Adipocyte (in vitro differentiated cells): ENCODE results near the gene ST7.
A peak's percentile ranks its signal among the peaks of the same experiment; 100 is the strongest.
"Not testable (repeated sequence)": the region's sequence is repeated elsewhere in the genome, so short reads cannot be mapped to it uniquely, and the experiment has no call there.

ENCODE experiments used
- DNase-seq: peaks from one replicate; pipeline ENCODE4 v3.0.0-alpha.2; 2015; ENCODE audit warnings: low read depth
- H3K27me3 ChIP-seq: replicated peaks from 2 replicates; pipeline ENCODE4 v1.7.0; 2013; ENCODE audit warnings: mild to moderate bottlenecking, low read length, moderate library complexity; ENCODE audit not compliant: control insufficient read depth, insufficient read depth
- H3K36me3 ChIP-seq: 2 replicates; pipeline ENCODE4 v1.7.0; 2013; ENCODE audit warnings: low read length, mild to moderate bottlenecking, moderate library complexity; ENCODE audit not compliant: control insufficient read depth, insufficient read depth, severe bottlenecking
- H3K4me1 ChIP-seq: 2 replicates; pipeline ENCODE4 v1.7.0; 2013; ENCODE audit warnings: mild to moderate bottlenecking, low read length, moderate library complexity; ENCODE audit not compliant: control insufficient read depth, insufficient read depth
- H3K4me3 ChIP-seq: 2 replicates; pipeline ENCODE4 v1.7.0; 2013; ENCODE audit warnings: mild to moderate bottlenecking, low read length, moderate library complexity
- H3K9ac ChIP-seq: 2 replicates; pipeline ENCODE4 v1.7.0; 2013; ENCODE audit warnings: mild to moderate bottlenecking, low read length, moderate library complexity
- H3K9me3 ChIP-seq: 2 replicates; pipeline ENCODE4 v1.7.0; 2013; ENCODE audit warnings: mild to moderate bottlenecking, low read length, moderate library complexity; ENCODE audit not compliant: control insufficient read depth

The ST7 gene

DNA sequence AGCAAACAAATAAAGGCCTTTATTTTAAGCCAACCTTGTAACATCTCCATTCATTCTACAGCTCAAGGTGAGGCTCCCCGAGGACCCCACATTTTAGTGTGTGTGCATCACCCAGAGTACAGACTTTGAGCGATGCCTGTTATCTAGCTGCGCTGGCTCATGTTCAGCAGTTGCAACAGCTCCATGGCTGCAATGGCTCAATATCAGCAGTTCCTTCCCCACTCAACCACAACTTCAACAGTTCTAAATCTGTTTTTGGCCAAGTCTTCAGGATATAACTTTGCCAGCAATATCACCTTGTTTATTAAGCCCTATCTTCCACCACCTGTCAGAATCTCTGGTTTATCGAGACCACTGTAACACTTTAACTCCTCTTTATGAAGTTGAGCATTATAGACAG, 273.8 kb downstream of the ST7 start:
- Histone ChIP-seq H3K9me3 (no peaks in the 10 kb centered on the region), H3K9ac (no peak overlapping the region), H3K27me3 (no peaks in the 10 kb centered on the region), H3K36me3 (peaks cover 8% of the 10 kb centered on the region), H3K4me3 (no peak overlapping the region), H3K4me1 (peaks cover 15% of the 10 kb centered on the region)
- no peak for DNase-seq

DNA sequence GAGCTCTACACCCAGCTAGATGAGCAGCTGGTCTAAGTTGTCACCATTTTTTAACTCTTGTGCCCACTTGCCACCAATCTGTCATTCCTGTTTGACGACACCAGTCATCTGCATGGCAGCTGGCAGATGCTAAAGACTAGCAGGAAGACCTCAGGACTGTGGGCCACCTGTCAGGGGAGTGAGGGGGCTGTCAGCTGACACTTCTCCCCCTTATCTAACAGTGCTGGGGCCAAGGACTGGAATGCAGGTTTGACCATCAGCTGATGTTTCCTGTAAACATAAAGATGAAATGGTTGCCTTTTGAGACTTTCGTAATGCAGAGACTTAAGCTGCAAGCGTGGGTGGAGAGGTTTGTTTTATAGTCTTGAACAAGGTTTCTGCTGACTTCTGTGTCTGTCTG, 276.0 kb downstream of the ST7 start:
- Histone ChIP-seq H3K9me3 (no peaks in the 10 kb centered on the region), H3K36me3 (peaks cover 5% of the 10 kb centered on the region), H3K27me3 (no peaks in the 10 kb centered on the region), H3K4me3 (no peak overlapping the region), H3K4me1 (peaks cover 15% of the 10 kb centered on the region), H3K9ac (no peak overlapping the region)
- no peak for DNase-seq

DNA sequence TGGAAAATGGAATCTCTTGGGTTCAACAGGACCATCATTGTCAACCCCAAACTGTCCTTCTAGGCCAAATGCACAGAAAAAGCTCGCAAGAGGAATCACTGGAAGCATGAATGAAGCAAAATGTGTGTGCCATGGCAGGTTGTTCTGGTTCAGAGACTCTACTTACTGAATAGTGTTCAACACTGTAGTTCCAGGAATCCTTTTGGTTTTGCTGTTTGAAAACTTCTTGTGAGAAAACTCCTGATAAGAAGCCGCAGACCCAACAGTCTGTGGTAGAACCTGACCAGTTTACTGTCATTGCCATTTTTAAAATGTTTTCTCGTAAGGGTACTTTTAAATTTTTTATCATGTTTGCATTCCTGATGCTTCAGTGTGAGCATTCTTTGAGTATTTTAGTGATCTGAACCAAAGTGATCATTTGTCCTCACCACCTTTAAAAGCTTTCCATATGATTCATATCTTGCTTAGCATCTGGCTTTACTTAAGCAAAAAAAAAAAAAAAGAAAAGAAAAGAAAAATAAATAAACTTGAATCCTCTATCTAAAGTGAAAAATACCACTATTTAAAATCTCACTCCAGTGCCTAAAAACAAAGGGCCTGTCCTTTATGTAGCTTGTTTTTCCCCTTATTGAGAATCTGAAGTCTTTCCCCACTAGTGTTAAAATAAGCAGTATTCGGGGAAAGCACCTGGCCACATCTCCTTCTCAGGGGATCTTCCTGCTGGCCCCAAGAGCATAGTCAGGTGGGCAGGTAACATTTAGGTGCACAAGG, 277.2 kb downstream of the ST7 start:
- Histone ChIP-seq H3K9ac (peak overlapping the region; percentile 44), H3K27me3 (no peaks in the 10 kb centered on the region), H3K4me3 (no peak overlapping the region), H3K9me3 (no peaks in the 10 kb centered on the region), H3K36me3 (no peaks in the 10 kb centered on the region), H3K4me1 (peaks cover 15% of the 10 kb centered on the region)
- peak; percentile 70 for DNase-seq

DNA sequence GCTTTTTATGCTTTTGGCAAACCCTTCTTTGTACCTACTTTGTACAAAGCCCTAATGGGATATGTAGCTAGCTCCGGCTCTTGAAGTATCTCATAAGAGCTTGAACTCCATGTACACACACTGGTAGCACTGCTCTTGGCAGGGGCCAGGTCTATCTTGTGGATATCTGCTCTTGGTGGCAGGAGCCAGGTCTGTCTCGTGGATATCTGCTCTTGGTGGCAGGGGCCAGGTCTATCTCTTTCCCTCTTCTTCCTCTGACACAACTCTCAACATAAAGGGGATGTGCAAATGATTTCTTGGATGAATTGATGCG, 277.7 kb downstream of the ST7 start:
- no peak for DNase-seq
- Histone ChIP-seq H3K36me3 (no peaks in the 10 kb centered on the region), H3K9me3 (peaks cover 4% of the 10 kb centered on the region)

DNA sequence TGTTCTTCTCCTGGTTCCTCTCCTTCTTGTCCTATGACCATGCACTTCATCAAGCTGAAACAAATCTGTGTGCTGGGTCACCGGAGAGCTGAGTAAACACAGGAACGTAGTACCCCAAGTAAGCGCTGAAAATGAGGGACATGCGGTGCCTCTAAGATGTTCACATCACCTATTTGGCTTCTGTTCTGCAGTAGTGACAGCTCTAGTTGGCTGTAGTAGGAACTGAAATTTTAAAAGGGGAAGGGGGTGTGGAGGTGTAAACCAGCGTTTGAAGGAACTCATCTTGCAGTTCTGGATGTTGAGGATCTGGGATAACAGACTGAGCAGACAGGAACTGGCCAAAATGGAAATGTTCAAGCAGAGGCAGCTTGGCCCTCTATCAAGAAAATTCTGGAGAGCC, 284.3 kb downstream of the ST7 start:
- H3K9ac ChIP-seq: no peak overlapping the region
- no peaks in the 10 kb centered on the region for H3K4me1 ChIP-seq
- H3K36me3 ChIP-seq: no peaks in the 10 kb centered on the region
- no peak overlapping the region for H3K4me3 ChIP-seq
- no peak for DNase-seq
- no peaks in the 10 kb centered on the region for H3K27me3 ChIP-seq
- H3K9me3 ChIP-seq: peaks cover 4% of the 10 kb centered on the region

More for the DNA sequence above, 277.7 kb downstream of the ST7 start:
- Histone ChIP-seq H3K9ac (peak overlapping the region; percentile 44), H3K27me3 (no peaks in the 10 kb centered on the region), H3K4me3 (no peak overlapping the region), H3K4me1 (peaks cover 15% of the 10 kb centered on the region)

DNA sequence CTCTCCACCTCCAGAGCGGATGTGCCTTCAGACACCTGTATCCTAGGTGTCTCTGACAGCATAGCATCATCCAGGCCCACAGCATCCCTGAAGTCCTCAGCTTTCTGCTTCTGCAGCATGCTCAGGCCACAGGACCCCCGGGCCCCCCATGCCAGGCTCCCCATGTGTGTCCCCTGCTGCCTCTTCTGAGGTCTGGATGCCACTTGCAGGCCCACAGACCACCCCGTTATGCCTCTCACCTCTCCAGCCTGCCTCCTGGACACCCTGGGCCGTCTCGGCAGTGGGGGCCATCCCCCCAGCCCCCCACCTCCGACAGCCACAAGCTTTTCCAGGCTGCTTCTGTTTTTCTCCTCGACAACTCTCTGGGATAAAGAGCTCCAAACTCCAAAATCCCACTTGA, 285.2 kb downstream of the ST7 start:
- Histone ChIP-seq H3K36me3 (no peaks in the 10 kb centered on the region), H3K4me3 (no peak overlapping the region), H3K4me1 (no peaks in the 10 kb centered on the region), H3K27me3 (no peaks in the 10 kb centered on the region), H3K9me3 (peaks cover 4% of the 10 kb centered on the region), H3K9ac (no peak overlapping the region)
- no peak for DNase-seq

DNA sequence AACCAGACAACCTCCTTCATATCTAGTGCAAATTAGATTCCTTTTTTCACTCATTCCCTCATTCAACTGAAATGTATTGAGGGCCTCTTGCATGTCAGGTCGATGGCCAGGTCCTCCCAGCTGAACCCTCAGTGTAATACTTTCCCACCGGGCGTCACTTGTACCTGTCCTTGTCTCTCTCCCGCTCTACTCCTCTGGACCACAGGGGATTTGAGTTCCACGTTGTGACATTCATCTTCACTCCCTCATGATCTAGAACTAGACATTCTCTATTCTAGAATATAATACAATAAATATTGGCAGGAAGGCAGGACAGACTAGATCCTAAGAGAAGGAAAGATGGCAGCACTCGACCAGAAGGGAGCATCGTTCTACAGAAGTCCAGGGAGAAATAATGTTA, 285.6 kb downstream of the ST7 start:
- Histone ChIP-seq H3K9me3 (peaks cover 4% of the 10 kb centered on the region), H3K27me3 (no peaks in the 10 kb centered on the region), H3K4me1 (no peaks in the 10 kb centered on the region), H3K9ac (no peak overlapping the region), H3K4me3 (no peak overlapping the region), H3K36me3 (no peaks in the 10 kb centered on the region)
- no peak for DNase-seq

DNA sequence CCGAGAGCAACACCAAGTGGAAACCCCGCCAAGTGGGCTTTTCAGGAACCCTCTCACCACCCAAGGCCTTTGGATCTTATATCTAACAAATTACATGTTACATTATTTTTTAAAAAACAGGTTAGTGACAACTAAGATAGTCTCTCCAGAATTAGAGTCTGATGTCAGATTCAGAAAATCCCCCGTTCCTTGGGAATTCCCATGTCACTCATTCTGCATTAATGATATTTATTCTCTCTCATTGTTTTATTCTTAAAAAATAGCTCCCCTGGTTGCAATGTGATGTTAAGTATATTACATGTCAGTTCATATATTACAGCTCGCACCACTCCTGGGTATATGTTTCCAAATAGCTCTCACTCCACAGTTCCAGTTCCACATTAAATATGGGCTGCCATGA, 287.8 kb downstream of the ST7 start:
- no peaks in the 10 kb centered on the region for H3K4me1 ChIP-seq
- no peak for DNase-seq
- no peak overlapping the region for H3K4me3 ChIP-seq
- H3K27me3 ChIP-seq: no peaks in the 10 kb centered on the region
- no peaks in the 10 kb centered on the region for H3K36me3 ChIP-seq
- no peaks in the 10 kb centered on the region for H3K9me3 ChIP-seq
- no peak overlapping the region for H3K9ac ChIP-seq

DNA sequence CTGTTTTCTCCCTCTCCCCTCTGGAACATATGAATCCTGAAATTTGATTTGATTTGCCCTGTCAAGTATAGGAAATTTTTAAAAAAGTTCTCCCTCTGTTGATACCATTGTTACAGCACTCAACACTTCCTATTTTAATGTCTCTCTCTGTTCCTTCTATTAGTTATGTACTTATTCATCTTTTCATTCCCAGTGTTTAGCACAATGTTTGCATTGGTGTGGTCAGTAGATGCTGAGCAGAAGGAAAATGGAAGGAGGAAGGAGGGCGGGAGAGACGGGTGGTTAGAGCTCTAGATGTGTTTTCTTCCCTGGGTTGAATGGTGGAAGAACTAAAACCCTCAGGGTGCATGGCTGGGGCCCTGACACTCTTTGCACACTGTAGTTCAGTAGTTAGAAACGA, 290.1 kb downstream of the ST7 start:
- no peak for DNase-seq
- Histone ChIP-seq H3K27me3 (no peaks in the 10 kb centered on the region), H3K4me3 (no peak overlapping the region), H3K9me3 (no peaks in the 10 kb centered on the region), H3K4me1 (no peaks in the 10 kb centered on the region), H3K36me3 (no peaks in the 10 kb centered on the region), H3K9ac (no peak overlapping the region)

DNA sequence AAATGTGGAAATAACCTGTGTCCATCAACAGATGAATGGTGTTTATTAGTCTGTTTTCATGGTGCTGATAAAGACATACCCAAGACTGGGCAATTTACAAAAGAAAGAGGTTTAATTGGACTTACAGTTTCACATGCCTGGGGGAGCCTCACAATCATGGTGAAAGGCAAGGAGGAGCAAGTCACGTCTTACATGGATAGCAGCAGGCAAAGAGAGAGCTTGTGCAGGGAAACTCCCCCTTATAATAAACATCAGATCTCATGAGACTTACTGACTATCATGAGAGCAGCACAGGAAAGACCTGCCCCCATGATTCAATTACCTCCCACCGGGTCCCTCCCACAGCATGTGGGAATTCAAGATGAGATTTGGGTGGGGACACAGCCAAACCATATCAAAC, 292.4 kb downstream of the ST7 start:
- H3K4me3 ChIP-seq, H3K9ac ChIP-seq, H3K9me3 ChIP-seq, H3K27me3 ChIP-seq, H3K4me1 ChIP-seq, H3K36me3 ChIP-seq, DNase-seq: not testable (repeated sequence)

DNA sequence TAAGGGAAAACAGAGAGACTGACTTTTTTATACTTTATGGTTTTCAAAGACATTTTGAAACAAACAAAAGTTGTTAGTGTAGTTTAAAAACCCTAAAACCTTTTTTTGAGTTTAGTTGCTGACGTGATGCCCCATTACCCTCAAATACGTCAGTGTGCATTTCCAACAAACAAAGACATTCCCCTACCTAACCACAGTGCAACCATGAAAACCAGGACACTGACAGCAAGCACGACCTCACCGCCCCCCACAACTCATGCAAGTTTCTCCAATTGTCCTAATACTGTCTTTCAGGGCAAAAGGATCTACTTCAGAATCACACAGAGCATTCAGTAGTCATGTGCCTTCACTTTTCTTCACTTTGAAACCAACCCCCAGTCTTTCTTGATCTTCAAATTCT, 294.5 kb downstream of the ST7 start:
- no peaks in the 10 kb centered on the region for H3K36me3 ChIP-seq
- H3K9ac ChIP-seq: no peak overlapping the region
- H3K9me3 ChIP-seq: no peaks in the 10 kb centered on the region
- no peak overlapping the region for H3K4me3 ChIP-seq
- H3K27me3 ChIP-seq: no peaks in the 10 kb centered on the region
- H3K4me1 ChIP-seq: peaks cover 24% of the 10 kb centered on the region
- DNase-seq: no peak

DNA sequence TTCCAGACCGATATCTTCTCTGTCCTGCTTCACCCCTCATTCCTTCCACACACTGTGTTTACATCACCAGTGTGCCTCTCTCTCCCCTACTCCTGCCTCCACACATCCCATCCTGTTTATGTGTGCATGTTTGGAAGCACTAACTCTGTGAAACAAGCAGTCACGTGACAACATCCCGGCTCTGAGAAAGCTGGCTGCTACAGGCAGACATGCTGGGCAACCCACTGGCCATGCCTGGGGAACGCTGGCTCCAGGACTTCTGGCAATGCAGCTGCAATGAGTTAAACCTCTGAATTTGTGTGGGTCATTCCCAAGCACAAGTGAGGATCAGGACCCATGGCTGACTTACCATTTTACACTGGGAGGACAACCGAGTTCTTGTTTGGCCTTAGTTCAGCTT, 295.5 kb downstream of the ST7 start:
- Histone ChIP-seq H3K9ac (peak overlapping the region; percentile 8), H3K9me3 (no peaks in the 10 kb centered on the region)

More for the DNA sequence above, 295.5 kb downstream of the ST7 start:
- no peak overlapping the region for H3K4me3 ChIP-seq
- no peaks in the 10 kb centered on the region for H3K36me3 ChIP-seq
- no peaks in the 10 kb centered on the region for H3K27me3 ChIP-seq
- DNase-seq: no peak
- peaks cover 24% of the 10 kb centered on the region for H3K4me1 ChIP-seq
